Stomach (tissue), 4 donors: ENCODE data around the gene EIF1AD.

Experiments
- CTCF ChIP-seq, 7 experiments: fragments of 450-650 bp in 4 of 7; fragments of 200-600 bp in 3 of 7; sonication (generic) in 3 of 7; IDR thresholded peaks; one replicate each; pipeline ENCODE4 v1.5.1; 2016 to 2019; ENCODE audit warnings: antibody characterized with exemption in 7 of 7, control low read depth in 2 of 7, mild to moderate bottlenecking in 1 of 7
- POLR2A ChIP-seq, 4 donors: fragments of 450-650 bp; IDR thresholded peaks; one replicate each; pipeline ENCODE4 v1.6.1; 2016; ENCODE audit warnings: antibody characterized with exemption in 4 of 4, control low read depth in 2 of 4, mild to moderate bottlenecking in 1 of 4, moderate library complexity in 1 of 4
- POLR2AphosphoS5 ChIP-seq, 3 donors: sonication (generic); formaldehyde crosslinking; IDR thresholded peaks; one replicate each; pipeline ENCODE4 v1.6.1; 2016; ENCODE audit warnings: antibody characterized with exemption in 3 of 3

DNA sequence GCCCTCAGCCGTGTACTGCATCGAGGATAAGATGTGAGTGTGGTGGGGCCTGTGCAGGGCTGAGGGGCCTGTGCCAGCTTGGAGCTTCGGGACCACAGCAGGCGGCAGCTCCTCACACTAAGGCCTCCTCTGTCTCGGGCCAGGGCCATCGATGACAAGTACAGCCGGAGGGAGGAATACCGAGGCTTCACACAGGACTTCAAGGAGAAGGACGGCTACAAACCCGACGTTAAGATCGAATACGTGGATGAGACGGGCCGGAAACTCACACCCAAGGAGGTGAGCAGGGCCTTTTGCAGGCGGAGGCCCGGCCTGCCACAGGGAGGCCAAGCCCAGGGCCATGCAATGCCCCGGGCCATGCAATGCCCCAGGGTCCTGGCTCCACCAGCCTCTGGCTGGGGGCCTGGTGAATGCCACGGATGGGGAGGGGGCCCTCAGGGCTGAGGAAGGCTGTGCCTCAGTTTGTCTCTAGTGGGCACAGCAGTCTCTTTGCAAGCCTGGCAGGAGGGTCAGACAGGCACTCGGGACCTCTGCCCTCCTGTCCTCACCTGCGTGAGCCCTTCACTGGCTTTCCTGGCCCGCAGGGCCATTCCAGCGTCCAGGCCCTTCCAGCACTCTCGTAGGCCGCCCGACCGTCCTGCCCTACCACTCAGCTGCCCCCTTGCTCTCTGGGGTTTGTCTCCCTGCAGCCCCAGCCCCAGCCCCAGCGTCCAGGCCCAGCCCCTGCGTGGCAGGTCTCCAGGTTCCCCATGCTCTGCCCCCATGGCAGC lies 24.2 kb downstream of the EIF1AD start:
- no peak for TF ChIP-seq POLR2AphosphoS5 (IDR thresholded peaks at IDR 0.05)
- no peak for TF ChIP-seq POLR2A (IDR thresholded peaks at IDR 0.05)
- no peak for TF ChIP-seq CTCF (IDR thresholded peaks at IDR 0.05)
